ENCODE measurements around the gene ADAMTS19. TPM values are rescaled to one million over a fixed set of nuclear protein-coding genes. Genes with fewer than 3 reads are reported as not detected.

Gene ADAMTS19
- polyA plus RNA-seq, 3 donors: not detected

GRCh38 chr5:129419292-129419691 is 40.8 kb upstream of the ADAMTS19 start:
- Histone ChIP-seq H3K4me3 (replicated peaks in 1 of 3; ENCODE audit: low read depth in 2 of 3, low read length in 3 of 3) (no peak overlapping the region), H3K27ac (ENCODE audit: low read depth in 1 of 2, low read length in 2 of 2) (no peak overlapping the region), H3K9me3 (replicated peaks in 1 of 2; ENCODE audit: control insufficient read depth in 1 of 2, insufficient read depth in 1 of 2, low read length in 2 of 2) (peaks cover 0 to 3% of the 10 kb centered on the region in 2 donors), H4K20me1 (ENCODE audit: insufficient read depth, low read length) (no peaks in the 10 kb centered on the region), H3K9ac (ENCODE audit: insufficient read depth, low read length, poor library complexity, severe bottlenecking) (no peak overlapping the region), H3K4me1 (ENCODE audit: control insufficient read depth in 1 of 2, insufficient read depth in 2 of 2, low read length in 2 of 2) (no peaks in the 10 kb centered on the region), H3K4me2 (replicated peaks; ENCODE audit: extremely low read depth, low read length, poor library complexity, severe bottlenecking) (no peak overlapping the region), H3K27me3 (ENCODE audit: control insufficient read depth in 2 of 2, insufficient read depth in 2 of 2, low read length in 2 of 2) (no peaks in the 10 kb centered on the region), H3K36me3 (replicated peaks in 1 of 2; ENCODE audit: control insufficient read depth in 1 of 2, insufficient read depth in 2 of 2, low read length in 2 of 2) (no peaks in the 10 kb centered on the region), H2AFZ (ENCODE audit: insufficient read depth, low read depth, low read length, poor library complexity, severe bottlenecking) (no peak overlapping the region), H3K79me2 (ENCODE audit: insufficient read depth, low read length) (no peaks in the 10 kb centered on the region)
- Mint-ChIP-seq H3K36me3 (no peaks in the 10 kb centered on the region), H3K9me3 (peaks cover 2 to 11% (median 9%) of the 10 kb centered on the region in 7 donors), H3K27me3 (ENCODE audit: low read depth in 3 of 3) (no peaks in the 10 kb centered on the region), H3K4me1 (no peaks in the 10 kb centered on the region), H3K4me3 (no peak overlapping the region), H3K27ac (no peak overlapping the region)
- WGBS (ENCODE audit: insufficient coverage): no CpG with 5 or more reads among the region's 3 CpGs
- intact Hi-C loops (cut with micrococcal nuclease): no loop called here
- no peak for DNase-seq
- no peak for TF ChIP-seq CTCF (IDR thresholded peaks at IDR 0.05)

GRCh38 chr5:129425031-129425430 is 35.1 kb upstream of the ADAMTS19 start:
- Histone ChIP-seq H3K79me2 (ENCODE audit: insufficient read depth, low read length) (no peaks in the 10 kb centered on the region), H4K20me1 (ENCODE audit: insufficient read depth, low read length) (no peaks in the 10 kb centered on the region), H3K4me1 (ENCODE audit: control insufficient read depth in 1 of 2, insufficient read depth in 2 of 2, low read length in 2 of 2) (no peaks in the 10 kb centered on the region), H3K36me3 (replicated peaks in 1 of 2; ENCODE audit: control insufficient read depth in 1 of 2, insufficient read depth in 2 of 2, low read length in 2 of 2) (no peaks in the 10 kb centered on the region), H3K27ac (ENCODE audit: low read depth in 1 of 2, low read length in 2 of 2) (no peak overlapping the region), H3K9me3 (replicated peaks in 1 of 2; ENCODE audit: control insufficient read depth in 1 of 2, insufficient read depth in 1 of 2, low read length in 2 of 2) (no peaks in the 10 kb centered on the region), H2AFZ (ENCODE audit: insufficient read depth, low read depth, low read length, poor library complexity, severe bottlenecking) (no peak overlapping the region), H3K4me3 (replicated peaks in 1 of 3; ENCODE audit: low read depth in 2 of 3, low read length in 3 of 3) (no peak overlapping the region), H3K4me2 (replicated peaks; ENCODE audit: extremely low read depth, low read length, poor library complexity, severe bottlenecking) (no peak overlapping the region), H3K9ac (ENCODE audit: insufficient read depth, low read length, poor library complexity, severe bottlenecking) (no peak overlapping the region), H3K27me3 (ENCODE audit: control insufficient read depth in 2 of 2, insufficient read depth in 2 of 2, low read length in 2 of 2) (no peaks in the 10 kb centered on the region)
- Mint-ChIP-seq H3K36me3 (no peaks in the 10 kb centered on the region), H3K9me3 (peaks cover 0 to 8% (median 2%) of the 10 kb centered on the region in 7 donors), H3K27me3 (ENCODE audit: low read depth in 3 of 3) (no peaks in the 10 kb centered on the region), H3K4me1 (no peaks in the 10 kb centered on the region), H3K4me3 (no peak overlapping the region), H3K27ac (no peak overlapping the region)
- no peak for TF ChIP-seq CTCF (IDR thresholded peaks at IDR 0.05)
- intact Hi-C loops (cut with micrococcal nuclease): no loop called here
- DNase-seq: no peak

All from CD14-positive monocyte (primary cell).